ENCODE data around the gene RAB3D.
"Not testable (repeated sequence)": the region's sequence is repeated elsewhere in the genome, so short reads cannot be mapped to it uniquely, and the experiment has no call there.

DNA sequence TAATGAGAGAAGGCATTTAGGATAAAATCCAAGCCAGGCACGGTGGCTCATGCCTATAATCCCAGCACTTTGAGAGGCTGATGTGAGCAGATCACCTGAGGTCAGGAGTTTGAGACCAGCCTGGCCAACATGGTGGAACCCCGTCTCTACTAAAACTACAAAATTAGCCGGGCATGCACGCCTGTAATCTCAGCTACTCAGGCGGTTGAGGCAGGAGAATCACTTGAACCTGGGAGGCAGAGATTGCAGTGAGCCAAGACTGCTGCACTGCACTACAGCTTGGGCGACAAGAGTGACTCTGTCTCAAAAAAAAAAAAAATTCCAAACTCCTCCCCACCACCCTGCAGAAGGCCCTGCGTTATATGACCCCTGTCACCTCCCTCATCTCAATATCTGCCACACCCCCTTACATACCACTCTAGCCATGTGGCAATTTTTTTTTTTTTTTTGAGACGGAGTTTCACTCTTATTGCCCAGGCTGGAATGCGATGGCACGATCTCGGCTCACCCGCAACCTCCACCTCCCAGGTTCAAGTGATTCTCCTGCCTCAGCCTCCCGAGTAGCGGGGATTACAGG lies 39.9 kb upstream of the RAB3D start:
- not testable (repeated sequence) for TF ChIP-seq ZNF274 (IDR thresholded peaks at IDR 0.05; ENCODE audit: low read depth, low read length); SUZ12 (IDR thresholded peaks at IDR 0.05; ENCODE audit: extremely low read depth, insufficient read depth, insufficient read length)

All from NT2/D1 (cell line).